Spleen (tissue), 11 donors: ENCODE data around the gene MIA2. TPM values are rescaled to one million over a fixed set of nuclear protein-coding genes. Genes with fewer than 3 reads are reported as not detected.
"Not testable (repeated sequence)": the region's sequence is repeated elsewhere in the genome, so short reads cannot be mapped to it uniquely, and the experiment has no call there.

Experiments
- DNase-seq: peaks from one replicate; pipeline ENCODE4 v3.0.0-alpha.2; 2020
- H3K27ac ChIP-seq, 8 donors: fragments of 200-600 bp; sonication (generic) in 7 of 8; 1 replicate in 4 of 8; 2 replicates in 4 of 8; pipeline versions ENCODE4 v1.5.0 to v1.8.0; 2016 to 2021; ENCODE audit warnings: inconsistent platforms in 4 of 8, mild to moderate bottlenecking in 4 of 8, moderate library complexity in 1 of 8
- H3K27me3 ChIP-seq, 7 donors: fragments of 200-600 bp; sonication (generic) in 6 of 7; replicated peaks in 1 of 7; 1 replicate in 4 of 7; 2 replicates in 3 of 7; pipeline versions ENCODE4 v1.5.0 to v1.8.0; 2016 to 2021; ENCODE audit warnings: inconsistent platforms in 3 of 7, mild to moderate bottlenecking in 1 of 7
- H3K36me3 ChIP-seq, 6 donors: fragments of 200-600 bp; sonication (generic) in 5 of 6; 1 replicate in 4 of 6; 2 replicates in 2 of 6; pipeline versions ENCODE4 v1.5.0 to v1.8.0; 2016 to 2021; ENCODE audit warnings: inconsistent platforms in 2 of 6
- H3K4me1 ChIP-seq, 6 donors: fragments of 200-600 bp; sonication (generic) in 5 of 6; 1 replicate in 3 of 6; 2 replicates in 3 of 6; pipeline versions ENCODE4 v1.5.0 to v1.8.0; 2016 to 2021; ENCODE audit warnings: inconsistent platforms in 3 of 6
- H3K4me3 ChIP-seq, 8 donors: fragments of 200-600 bp; sonication (generic) in 7 of 8; 1 replicate in 4 of 8; 2 replicates in 4 of 8; pipeline versions ENCODE4 v1.5.0 to v1.8.0; 2016 to 2021; ENCODE audit warnings: inconsistent platforms in 4 of 8, mild to moderate bottlenecking in 4 of 8, moderate library complexity in 2 of 8
- H3K9me3 ChIP-seq, 8 donors: fragments of 200-600 bp; sonication (generic) in 7 of 8; 1 replicate in 4 of 8; 2 replicates in 4 of 8; pipeline versions ENCODE4 v1.5.0 to v1.8.0; 2016 to 2021; ENCODE audit warnings: inconsistent platforms in 4 of 8
- CTCF ChIP-seq, 11 experiments: fragments of 200-600 bp in 7 of 11; fragments of 450-650 bp in 4 of 11; sonication (generic) in 4 of 11; IDR thresholded peaks in 8 of 11; conservative IDR thresholded peaks in 3 of 11; 1 replicate in 7 of 11; 2 replicates in 4 of 11; pipeline versions ENCODE4 v1.4.0 to v1.8.0; 2016 to 2021; ENCODE audit warnings: antibody characterized with exemption in 11 of 11, inconsistent platforms in 4 of 11, mild to moderate bottlenecking in 1 of 11
- POLR2A ChIP-seq, 3 donors: fragments of 450-650 bp; IDR thresholded peaks; one replicate each; pipeline ENCODE4 v1.5.1; 2017; ENCODE audit warnings: antibody characterized with exemption in 3 of 3, mild to moderate bottlenecking in 1 of 3
- POLR2AphosphoS5 ChIP-seq, 3 donors: sonication (generic); formaldehyde crosslinking; IDR thresholded peaks; one replicate each; pipeline ENCODE4 v1.5.1; 2017; ENCODE audit warnings: antibody characterized with exemption in 3 of 3
- WGBS, 5 donors: extraction: QIAGEN DNeasy Blood & Tissue Kit in 3 of 5; methylation state at CpG; one replicate each; pipeline versions ENCODE4 v1.1.5 to v1.1.7; 2013 to 2018; 5-methylcytosine and 5-hydroxymethylcytosine counted together
- intact Hi-C: fragments of 100-400 bp; cut with DNase I; formaldehyde crosslinking; loops from one replicate; pipeline ENCODE4 v1.15.0; 2023; ENCODE audit warnings: low total_unique reads
- polyA plus RNA-seq, 3 donors: library from polyadenylated mRNA; stranded (reverse); fragments of 200-250 nt; gene quantifications; one replicate each; pipeline ENCODE4 v1.2.1, GENCODE V29; 2013
- total RNA-seq, 7 donors: library from RNA; depleted of rRNA in 3 of 7; stranded (reverse); fragments of >200 nt in 3 of 7; fragmentation: NEBNext Ultra II Directional in 4 of 7; extraction: Animal tissue kit (Norgen Biotek cat#: 25700) in 4 of 7; gene quantifications; one replicate each; pipeline versions ENCODE4 v1.1.0 to v1.2.1, GENCODE V29; 2016 to 2021
- donor health status: healthy with polysubstance abuse.
- donor health status: DM: no; HTN: no; CAD: no; lungs with moderate emphysema.
- donor health status: DM: no; HTN: no; CAD: no.
- donor health status: Bipolar disorder and iron deficiency.
- donor health status: healthy.
- donor health status: DM: no; HTN: no; CAD: no.
- donor health status: DM: yes; HTN: yes; CAD: no.

The MIA2 gene
- total and polyA plus RNA-seq, 10 donors, result 18.3 to 31.3 (median 24.8) TPM

- 79 to 93% (median 83%) methylated on average over 1 of the region's 1 CpG for WGBS, 5 donors
- DNase-seq, result no peak
- H3K27me3 ChIP-seq, result no peaks in the 10 kb centered on the region
- H3K36me3 ChIP-seq, result peaks cover 0 to 85% (median 33%) of the 10 kb centered on the region in 6 donors
- H3K27ac ChIP-seq, result no peak overlapping the region
- intact Hi-C loops, result no loop called here
- H3K4me3 ChIP-seq, result no peak overlapping the region
- peaks cover 0 to 5% (median 0%) of the 10 kb centered on the region in 8 donors for H3K9me3 ChIP-seq
- H3K4me1 ChIP-seq, result no peaks in the 10 kb centered on the region
- TF ChIP-seq POLR2AphosphoS5 (IDR thresholded peaks at IDR 0.05) (no peak), POLR2A (IDR thresholded peaks at IDR 0.05) (no peak), CTCF (IDR thresholded peaks at IDR 0.05 in 8 of 11, conservative IDR thresholded peaks at IDR 0.05 in 3 of 11) (no peak)
Measured at GRCh38 chr14:39289523-39289922, 55.8 kb downstream of the MIA2 start.

- H3K9me3 ChIP-seq, result no peaks in the 10 kb centered on the region
- intact Hi-C loops, result no loop called here
- no peaks in the 10 kb centered on the region for H3K4me1 ChIP-seq
- no peak for DNase-seq
- H3K4me3 ChIP-seq, result no peak overlapping the region
- 95 to 98% (median 97%) methylated on average over 4 of the region's 4 CpGs for WGBS, 5 donors
- TF ChIP-seq POLR2AphosphoS5 (IDR thresholded peaks at IDR 0.05) (no peak), CTCF (IDR thresholded peaks at IDR 0.05 in 8 of 11, conservative IDR thresholded peaks at IDR 0.05 in 3 of 11) (no peak), POLR2A (IDR thresholded peaks at IDR 0.05) (no peak)
- no peaks in the 10 kb centered on the region for H3K27me3 ChIP-seq
- H3K27ac ChIP-seq, result no peak overlapping the region
- H3K36me3 ChIP-seq, result peaks cover 0 to 96% (median 51%) of the 10 kb centered on the region in 6 donors
Measured at GRCh38 chr14:39291701-39292100, 58.0 kb downstream of the MIA2 start.

- peaks cover 3 to 96% (median 52%) of the 10 kb centered on the region in 6 donors for H3K36me3 ChIP-seq
- DNase-seq, result no peak
- no peak for TF ChIP-seq POLR2A (IDR thresholded peaks at IDR 0.05)
- no peak for TF ChIP-seq CTCF (IDR thresholded peaks at IDR 0.05 in 8 of 11, conservative IDR thresholded peaks at IDR 0.05 in 3 of 11)
- no peak for TF ChIP-seq POLR2AphosphoS5 (IDR thresholded peaks at IDR 0.05)
- no peak overlapping the region for H3K27ac ChIP-seq
- no peaks in the 10 kb centered on the region for H3K4me1 ChIP-seq
- no peaks in the 10 kb centered on the region for H3K9me3 ChIP-seq
- no peak overlapping the region for H3K4me3 ChIP-seq
- WGBS, 5 donors, result 95 to 99% (median 98%) methylated on average over 2 of the region's 2 CpGs
- intact Hi-C loops, result no loop called here
- H3K27me3 ChIP-seq, result no peaks in the 10 kb centered on the region
Measured at GRCh38 chr14:39293629-39294028, 59.9 kb downstream of the MIA2 start.

GRCh38 chr14:39300389-39300788 lies 66.7 kb downstream of the MIA2 start:
- H3K4me3 ChIP-seq, H3K27me3 ChIP-seq, H3K4me1 ChIP-seq, H3K27ac ChIP-seq, DNase-seq, H3K9me3 ChIP-seq, intact Hi-C loops: not testable (repeated sequence)
- peaks cover 3 to 100% (median 52%) of the 10 kb centered on the region in 6 donors for H3K36me3 ChIP-seq
- WGBS, 5 donors, result 71 to 87% (median 82%) methylated on average over 3 of the region's 3 CpGs
